ENCODE measurements around the gene MRPL44. TPM values are rescaled to one million over a fixed set of nuclear protein-coding genes. Genes with fewer than 3 reads are reported as not detected.

The MRPL44 gene
- total RNA-seq, 1 donor from 2014 or later = 27.3 TPM

DNA sequence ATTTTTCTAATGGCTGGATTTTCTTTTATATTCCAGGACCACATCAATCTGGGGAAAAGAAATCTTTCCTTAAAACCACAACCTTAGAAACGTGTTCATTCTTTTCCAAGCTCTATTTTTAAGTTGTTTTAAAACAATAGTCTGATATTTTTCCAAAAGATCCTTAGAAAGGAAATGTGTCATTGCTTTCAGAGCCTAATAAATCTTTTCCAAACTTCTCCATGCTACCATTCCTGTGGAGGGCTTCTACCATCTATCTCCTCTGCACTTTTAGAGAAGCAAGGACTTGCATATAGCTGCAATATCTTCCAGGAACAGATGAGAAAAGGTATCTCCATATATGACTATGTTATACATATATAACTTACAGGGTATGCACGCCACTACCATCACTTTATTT, 33.3 kb upstream of the MRPL44 start:
- peaks cover 28% of the 10 kb centered on the region for H3K36me3 Mint-ChIP-seq
- no peaks in the 10 kb centered on the region for H3K4me1 Mint-ChIP-seq
- no peak for TF ChIP-seq CTCF (IDR thresholded peaks at IDR 0.05; ENCODE audit: unreplicated experiment)
- peaks cover 19% of the 10 kb centered on the region for H3K9me3 Mint-ChIP-seq
- no peak overlapping the region for H3K27ac Mint-ChIP-seq
- no peaks in the 10 kb centered on the region for H3K27me3 Mint-ChIP-seq (ENCODE audit: low read depth)
- DNase-seq (ENCODE audit: low spot score in 2 of 2, unreplicated experiment in 2 of 2) = no peak
- H3K4me3 Mint-ChIP-seq = no peak overlapping the region

- DNase-seq (ENCODE audit: low spot score in 2 of 2, unreplicated experiment in 2 of 2) = no peak
- TF ChIP-seq CTCF (IDR thresholded peaks at IDR 0.05; ENCODE audit: unreplicated experiment) = no peak
- H3K4me3 Mint-ChIP-seq = no peak overlapping the region
- H3K27me3 Mint-ChIP-seq (ENCODE audit: low read depth) = no peaks in the 10 kb centered on the region
- H3K27ac Mint-ChIP-seq = no peak overlapping the region
- H3K4me1 Mint-ChIP-seq = peaks cover 6% of the 10 kb centered on the region
- peaks cover 28% of the 10 kb centered on the region for H3K36me3 Mint-ChIP-seq
- H3K9me3 Mint-ChIP-seq = peaks cover 19% of the 10 kb centered on the region
Measured at GRCh38 chr2:223925106-223925505, 32.2 kb upstream of the MRPL44 start.

- DNase-seq (ENCODE audit: low spot score in 2 of 2, unreplicated experiment in 2 of 2) = no peak
- no peaks in the 10 kb centered on the region for H3K27me3 Mint-ChIP-seq (ENCODE audit: low read depth)
- peaks cover 26% of the 10 kb centered on the region for H3K4me1 Mint-ChIP-seq
- H3K4me3 Mint-ChIP-seq = no peak overlapping the region
- H3K9me3 Mint-ChIP-seq = peaks cover 19% of the 10 kb centered on the region
- H3K27ac Mint-ChIP-seq = no peak overlapping the region
- H3K36me3 Mint-ChIP-seq = peaks cover 21% of the 10 kb centered on the region
- no peak for TF ChIP-seq CTCF (IDR thresholded peaks at IDR 0.05; ENCODE audit: unreplicated experiment)
Measured at GRCh38 chr2:223928113-223929006, 28.9 kb upstream of the MRPL44 start.

GRCh38 chr2:223929571-223930102, 27.6 kb upstream of the MRPL44 start:
- Mint-ChIP-seq H3K36me3 (peaks cover 19% of the 10 kb centered on the region), H3K27ac (peak overlapping the region; percentile 73), H3K9me3 (peaks cover 19% of the 10 kb centered on the region), H3K27me3 (ENCODE audit: low read depth) (no peaks in the 10 kb centered on the region), H3K4me3 (no peak overlapping the region), H3K4me1 (peaks cover 27% of the 10 kb centered on the region)
- DNase-seq (ENCODE audit: low spot score in 2 of 2, unreplicated experiment in 2 of 2) = no peak
- TF ChIP-seq CTCF (IDR thresholded peaks at IDR 0.05; ENCODE audit: unreplicated experiment) = no peak

DNA sequence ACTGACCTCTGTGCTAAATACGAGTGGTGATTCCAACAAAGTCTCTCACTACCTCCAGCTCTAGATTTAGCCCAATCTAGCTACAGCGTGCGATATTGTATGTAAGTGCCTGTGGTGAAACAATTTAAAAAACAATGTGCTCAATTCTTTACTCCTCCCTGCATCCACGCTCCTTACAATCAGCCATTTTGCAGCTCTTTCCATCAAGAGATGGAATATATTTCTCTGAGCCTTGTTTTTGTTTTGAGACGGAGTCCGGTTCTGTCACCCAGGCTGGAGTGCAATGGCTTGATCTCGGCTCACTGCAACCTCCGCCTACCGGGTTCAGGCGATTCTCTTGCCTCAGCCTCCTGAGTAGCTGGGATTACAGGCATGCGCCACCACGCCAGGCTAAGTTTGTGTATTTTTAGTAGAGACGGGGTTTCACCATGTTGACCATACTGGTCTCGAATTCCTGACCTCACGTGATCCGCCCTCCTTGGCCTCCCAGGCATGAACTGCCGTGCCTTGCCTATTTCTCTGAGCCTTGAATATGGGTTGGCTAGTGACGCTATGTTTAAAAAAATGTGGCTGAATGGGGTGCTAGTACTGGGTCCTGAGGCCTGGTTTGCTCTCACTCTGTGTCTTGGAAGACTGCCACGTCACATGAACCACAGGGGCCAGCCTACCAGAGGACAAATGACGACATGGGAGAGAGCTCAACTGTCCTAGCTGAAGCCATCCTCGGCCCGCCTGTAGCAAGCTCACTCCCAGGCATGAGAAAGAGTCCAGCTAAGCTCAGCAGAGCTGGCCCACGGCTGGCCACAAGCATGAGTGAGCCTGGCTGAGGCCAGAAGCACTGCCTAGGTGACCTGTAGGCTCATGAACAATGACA, 26.9 kb upstream of the MRPL44 start:
- peaks cover 19% of the 10 kb centered on the region for H3K9me3 Mint-ChIP-seq
- peak overlapping the region; percentile 73 for H3K27ac Mint-ChIP-seq
- H3K27me3 Mint-ChIP-seq (ENCODE audit: low read depth) = no peaks in the 10 kb centered on the region
- peaks cover 31% of the 10 kb centered on the region for H3K4me1 Mint-ChIP-seq
- DNase-seq (ENCODE audit: low spot score in 2 of 2, unreplicated experiment in 2 of 2) = no peak
- no peak overlapping the region for H3K4me3 Mint-ChIP-seq
- peaks cover 17% of the 10 kb centered on the region for H3K36me3 Mint-ChIP-seq
- no peak for TF ChIP-seq CTCF (IDR thresholded peaks at IDR 0.05; ENCODE audit: unreplicated experiment)

All from mesothelial cell of epicardium (in vitro differentiated cells).